A549 (cell line): ENCODE data around the gene DPAGT1. TPM values are rescaled to one million over a fixed set of nuclear protein-coding genes. Genes with fewer than 3 reads are reported as not detected.

ENCODE experiments used
- ATAC-seq, 2 experiments: fragments of 200-7000 bp in 1 of 2; fragments of >200 bp in 1 of 2; cut with Nextera tagmentation in 1 of 2; cut with Tn5 transposase in 1 of 2; 3 replicates each; pipeline versions ENCODE4 v1.8.0 to v1.9.1; 2018 to 2020; ENCODE audit warnings: mild to moderate bottlenecking in 1 of 2, moderate library complexity in 1 of 2
- CTCF ChIA-PET: fragments of 300-600 bp; sonication (Branson Sonifier 250); formaldehyde crosslinking; extraction: SDS; loops from one replicate; lab custom pipeline; 2021; ENCODE audit warnings: antibody characterized with exemption, inconsistent platforms; lab: Yijun Ruan, JAX
- POLR2A ChIA-PET: fragments of 350-600 bp; formaldehyde crosslinking; extraction: SDS; loops from one replicate; lab custom pipeline; 2021; ENCODE audit warnings: antibody characterized with exemption, inconsistent platforms; lab: Yijun Ruan, JAX
- DNase-seq, 2 experiments: peaks; one replicate each; pipeline versions ENCODE4 v3.0.0 to v3.0.0-alpha.2; 2011 to 2016; ENCODE audit warnings: low read depth in 1 of 2, low spot score in 1 of 2
- FAIRE-seq: peaks from 2 replicates; lab custom pipeline; 2011; peaks lifted over from hg19 to GRCh38; lab: Jason Lieb, UNC
- H3K27ac ChIP-seq, 2 experiments: fragments of >200 bp; sonication (Bioruptor Twin); formaldehyde crosslinking; 3 replicates each; pipeline ENCODE4 v1.5.1; 2016 to 2017
- H3K4me1 ChIP-seq: fragments of >200 bp; sonication (Bioruptor Twin); formaldehyde crosslinking; 3 replicates; pipeline ENCODE4 v1.6.1; 2016
- H3K4me2 ChIP-seq: fragments of >200 bp; sonication (Bioruptor Twin); formaldehyde crosslinking; 3 replicates; pipeline ENCODE4 v1.6.1; 2016
- H3K4me3 ChIP-seq: fragments of >200 bp; sonication (Bioruptor Twin); formaldehyde crosslinking; 3 replicates; pipeline ENCODE4 v1.5.1; 2016
- H3K9me3 ChIP-seq: fragments of >200 bp; sonication (Bioruptor Twin); formaldehyde crosslinking; 3 replicates; pipeline ENCODE4 v1.6.1; 2016
- CHD4 ChIP-seq: fragments of 200-600 bp; sonication (generic); IDR thresholded peaks from 2 replicates; pipeline ENCODE4 v1.6.1; 2016; ENCODE audit warnings: antibody characterized with exemption, mild to moderate bottlenecking, borderline replicate concordance
- EHF ChIP-seq: fragments of 250-450 bp; sonication (Bioruptor Pico); IDR thresholded peaks from 2 replicates; pipeline ENCODE4 v1.5.0; 2020; ENCODE audit warnings: mild to moderate bottlenecking
- EP300 ChIP-seq, 2 experiments: fragments of >200 bp; sonication (Bioruptor Twin); formaldehyde crosslinking; IDR thresholded peaks; 2 replicates in 1 of 2; 3 replicates in 1 of 2; pipeline ENCODE4 v1.6.1; 2016 to 2017
- HOXB5 ChIP-seq: fragments of 250-450 bp; sonication (Bioruptor Pico); IDR thresholded peaks from 2 replicates; pipeline ENCODE4 v1.5.0; 2020; ENCODE audit warnings: mild to moderate bottlenecking, moderate library complexity
- JUN ChIP-seq, 2 experiments: fragments of >200 bp; sonication (Bioruptor Twin); formaldehyde crosslinking; IDR thresholded peaks; 2 replicates in 1 of 2; 3 replicates in 1 of 2; pipeline ENCODE4 v1.6.1; 2016 to 2017
- MAFK ChIP-seq: fragments of 450-650 bp; IDR thresholded peaks from 2 replicates; pipeline ENCODE4 v1.6.1; 2014; ENCODE audit not compliant: partially characterized antibody
- MAX ChIP-seq: IDR thresholded peaks from 2 replicates; pipeline ENCODE4 v1.6.1; 2012
- MYC ChIP-seq: IDR thresholded peaks from 2 replicates; pipeline ENCODE4 v1.6.1; 2012; ENCODE audit warnings: mild to moderate bottlenecking, inconsistent platforms, low read length, improper control_type of control experiment, borderline replicate concordance
- NPAS2 ChIP-seq: fragments of 250-450 bp; sonication (Bioruptor Pico); IDR thresholded peaks from 2 replicates; pipeline ENCODE4 v1.8.0; 2022; ENCODE audit warnings: mild to moderate bottlenecking, moderate library complexity, borderline replicate concordance
- PHF8 ChIP-seq: fragments of 200-600 bp; sonication (generic); IDR thresholded peaks from 2 replicates; pipeline ENCODE4 v1.6.1; 2016; ENCODE audit warnings: low read depth, mild to moderate bottlenecking, antibody characterized with exemption, moderate library complexity, borderline replicate concordance
- RAD21 ChIP-seq, 2 experiments: fragments of >200 bp in 1 of 2; sonication (Bioruptor Twin) in 1 of 2; formaldehyde crosslinking in 1 of 2; IDR thresholded peaks in 1 of 2; conservative IDR thresholded peaks in 1 of 2; 2 replicates in 1 of 2; 3 replicates in 1 of 2; pipeline ENCODE4 v1.6.1; 2012 to 2018; ENCODE audit warnings: inconsistent platforms in 1 of 2
- RCOR1 ChIP-seq: fragments of 150-350 bp; IDR thresholded peaks from 2 replicates; pipeline ENCODE4 v1.6.1; 2014; ENCODE audit warnings: antibody characterized with exemption, low read length, low read depth
- REST ChIP-seq: fragments of 200-600 bp; sonication (generic); IDR thresholded peaks from 2 replicates; pipeline ENCODE4 v1.6.1; 2016; ENCODE audit warnings: antibody characterized with exemption, mild to moderate bottlenecking, moderate library complexity
- RNF2 ChIP-seq: fragments of 200-600 bp; sonication (generic); IDR thresholded peaks from 2 replicates; pipeline ENCODE4 v1.6.1; 2016; ENCODE audit warnings: low read depth, mild to moderate bottlenecking, antibody characterized with exemption, moderate library complexity, borderline replicate concordance
- SMC3 ChIP-seq: fragments of >200 bp; sonication (Bioruptor Twin); formaldehyde crosslinking; IDR thresholded peaks from 3 replicates; pipeline ENCODE4 v1.6.1; 2018; ENCODE audit warnings: inconsistent platforms
- TFCP2L1 ChIP-seq: fragments of 250-450 bp; sonication (Bioruptor Pico); IDR thresholded peaks from 2 replicates; pipeline ENCODE4 v1.5.0; 2021; ENCODE audit warnings: mild to moderate bottlenecking
- USF2 ChIP-seq: fragments of 450-650 bp; IDR thresholded peaks from 2 replicates; pipeline ENCODE4 v1.6.1; 2014; ENCODE audit warnings: antibody characterized with exemption
- WGBS: methylation state at CpG from one replicate; pipeline ENCODE4 v1.1.6; 2017; ENCODE audit errors: missing lambda C conversion rate; 5-methylcytosine and 5-hydroxymethylcytosine counted together
- polyA plus RNA-seq, 4 experiments: library from polyadenylated mRNA; depleted of rRNA in 3 of 4; stranded (reverse); fragments of >200 nt; fragmentation: RNase III in 1 of 4; extraction: RNeasy Plus Mini Kit Qiagen cat#74134 plus additional on column Dnase treatment in 1 of 4; gene quantifications; 2 replicates in 3 of 4; 3 replicates in 1 of 4; pipeline ENCODE4 v1.2.3, GENCODE V29; 2011 to 2017

DPAGT1 gene
- polyA plus RNA-seq, 2 of the 4 experiments (the other 2 are of a cell fraction): 43.7 to 81.4 TPM

GRCh38 chr11:119121008-119121810 is 19.6 kb upstream of the DPAGT1 start, which contains the start of gene HINFP (continued):
- TF ChIP-seq JUN (IDR thresholded peaks at IDR 0.05): peak; percentile 52 to 54; a peak in 3 of 5 replicates
- TF ChIP-seq, all 56 proteins: peak for 11

DNA sequence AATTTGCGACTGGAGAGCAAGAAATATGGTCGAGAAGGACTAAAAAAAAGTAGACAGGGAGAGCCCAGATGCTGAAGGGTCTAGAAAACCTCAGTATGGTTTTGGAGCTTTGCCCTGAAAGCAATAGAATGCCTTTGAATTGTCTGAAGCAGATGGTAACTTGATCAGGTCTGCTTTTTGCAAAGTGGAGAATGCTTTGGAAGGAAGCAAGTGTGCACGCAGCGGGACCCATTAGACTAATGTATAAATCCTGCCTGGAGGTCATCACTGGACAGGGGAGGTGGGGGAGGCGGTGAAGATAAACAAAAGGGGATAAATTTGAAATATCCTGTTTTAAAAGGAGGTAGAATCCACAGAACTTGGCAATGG is 19.0 kb upstream of the DPAGT1 start:
- H3K4me1 ChIP-seq: peaks cover 10% of the 10 kb centered on the region; the same call in 1 of the 3 replicates
- DNase-seq (no peak), FAIRE-seq (no peak), ATAC-seq (no peak)
- no peak for TF ChIP-seq RAD21 (conservative IDR thresholded peaks at IDR 0.05 in 1 of 2, IDR thresholded peaks at IDR 0.05 in 1 of 2)
- TF ChIP-seq SMC3: no peak
- no peak for TF ChIP-seq MYC
- TF ChIP-seq HOXB5 (CRISPR knock-in tag): no peak
- no peak for TF ChIP-seq RCOR1
- no peak for TF ChIP-seq RNF2
- TF ChIP-seq MAFK: no peak
- TF ChIP-seq PHF8: no peak
- TF ChIP-seq CHD4: no peak
- no peaks in the 10 kb centered on the region for H3K9me3 ChIP-seq
- H3K4me2 ChIP-seq: peak overlapping the region; percentile 78
- CTCF ChIA-PET: interaction anchor here (0.8 to 2.1 kb wide), 5 partner anchors 8 to 76 kb away, joined by 3 to 7 read pairs (median 3); no protein-coding TSS in a partner anchor
- peak overlapping the region; percentile 88 to 91 for H3K27ac ChIP-seq
- 9% methylated on average over 5 of the region's 5 CpGs for WGBS
- POLR2A ChIA-PET: interaction anchor here (1.9 to 2.4 kb wide), 2 partner anchors 9 to 13 kb away, joined by 9 to 11 read pairs; partner anchors contain the start of gene C2CD2L
- peak overlapping the region; percentile 48 for H3K4me3 ChIP-seq

GRCh38 chr11:119118946-119119345 is 17.3 kb upstream of the DPAGT1 start:
- CTCF ChIA-PET: interaction anchor here (1.2 kb wide), 2 partner anchors 14 to 24 kb away, joined by 3 to 4 read pairs; a partner anchor contains a TSS
- Histone ChIP-seq H3K4me3 (no peak overlapping the region), H3K4me1 (peaks cover 10% of the 10 kb centered on the region; the same call in 1 of the 3 replicates), H3K9me3 (no peaks in the 10 kb centered on the region), H3K4me2 (no peak overlapping the region), H3K27ac (no peak overlapping the region)
- 100% methylated on average over 1 of the region's 1 CpG for WGBS
- no peak for ATAC-seq
- no peak for DNase-seq
- FAIRE-seq: no peak
- POLR2A ChIA-PET: no interaction called here
- no peak for TF ChIP-seq MAX
- TF ChIP-seq NPAS2 (CRISPR knock-in tag): no peak
- no peak for TF ChIP-seq TFCP2L1 (CRISPR knock-in tag)
- no peak for TF ChIP-seq REST

DNA sequence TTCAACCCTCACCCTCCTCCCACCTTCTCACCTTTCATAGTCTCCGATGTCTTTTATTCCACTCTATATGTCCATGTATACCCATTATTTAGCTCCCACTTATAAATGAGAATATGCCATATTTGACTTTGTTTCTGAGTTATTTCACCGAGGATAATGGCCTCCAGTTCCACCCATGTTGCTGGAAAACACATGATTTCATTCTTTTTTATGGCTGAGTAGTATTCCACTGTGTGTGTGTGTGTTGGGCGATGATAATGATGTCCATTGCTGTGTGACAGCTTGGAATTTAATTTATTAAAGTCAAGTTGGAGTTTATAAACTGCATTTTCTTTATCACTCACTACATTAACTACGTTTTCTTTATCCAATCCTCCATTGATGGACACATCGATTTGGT is 16.6 kb upstream of the DPAGT1 start:
- 72% methylated on average over 5 of the region's 5 CpGs for WGBS
- FAIRE-seq (no peak), ATAC-seq (no peak)
- POLR2A ChIA-PET: no interaction called here
- TF ChIP-seq USF2 (no peak), EP300 (IDR thresholded peaks at IDR 0.05) (no peak), EHF (CRISPR knock-in tag) (no peak)
- TF ChIP-seq, all 56 proteins: peak for 0
- CTCF ChIA-PET: interaction anchor here (1.2 kb wide), 1 partner anchor 23 kb away, joined by 4 read pairs; a partner anchor contains a TSS
- Histone ChIP-seq H3K27ac (no peak overlapping the region), H3K4me1 (peaks cover 10% of the 10 kb centered on the region; the same call in 1 of the 3 replicates), H3K9me3 (no peaks in the 10 kb centered on the region), H3K4me2 (no peak overlapping the region), H3K4me3 (no peak overlapping the region)
- no peak for DNase-seq
